Fibroblast of gingiva (primary cell): Measurements from ENCODE around the gene QKI.

Source experiments
- DNase-seq: peaks from one replicate; pipeline ENCODE4 v3.0.0-alpha.2; 2011; ENCODE audit warnings: low read depth

QKI gene

GRCh38 chr6:163620101-163620500 lies 205.6 kb downstream of the QKI start:
- no peak for DNase-seq

DNA sequence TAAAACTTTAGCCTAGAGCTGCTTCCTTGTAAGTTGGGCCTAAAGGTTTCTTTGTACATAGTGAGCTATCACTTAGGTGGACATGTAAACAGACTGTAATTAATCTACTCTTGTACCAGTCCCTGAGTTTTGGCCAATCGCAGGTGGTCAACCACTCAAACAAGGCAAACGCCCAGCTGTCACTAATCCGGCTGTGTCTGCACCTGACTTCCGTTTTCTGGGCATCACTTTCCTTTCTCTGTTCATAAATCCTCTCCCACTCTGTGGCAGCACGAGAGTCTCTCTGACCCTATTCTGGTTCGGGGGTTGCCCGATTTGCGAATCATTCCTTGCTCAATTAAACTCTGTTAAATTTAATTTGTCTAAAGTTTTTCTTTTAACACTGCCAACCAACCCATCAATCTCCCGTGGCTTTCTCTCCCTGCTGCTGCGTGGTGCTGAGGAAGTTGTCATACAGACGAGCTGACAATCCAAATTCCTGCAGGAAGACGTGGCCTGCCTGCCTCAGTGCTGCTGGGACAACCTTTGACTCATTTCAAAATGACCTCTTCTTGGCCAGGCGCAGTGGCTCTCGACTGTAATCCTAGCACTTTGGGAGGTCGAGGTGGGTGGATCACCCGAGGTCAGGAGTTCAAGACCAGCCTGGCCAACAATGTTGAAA lies 206.3 kb downstream of the QKI start:
- DNase-seq, result no peak

- DNase-seq, result no peak
Observed at GRCh38 chr6:163625265-163625664, 210.7 kb downstream of the QKI start.

DNA sequence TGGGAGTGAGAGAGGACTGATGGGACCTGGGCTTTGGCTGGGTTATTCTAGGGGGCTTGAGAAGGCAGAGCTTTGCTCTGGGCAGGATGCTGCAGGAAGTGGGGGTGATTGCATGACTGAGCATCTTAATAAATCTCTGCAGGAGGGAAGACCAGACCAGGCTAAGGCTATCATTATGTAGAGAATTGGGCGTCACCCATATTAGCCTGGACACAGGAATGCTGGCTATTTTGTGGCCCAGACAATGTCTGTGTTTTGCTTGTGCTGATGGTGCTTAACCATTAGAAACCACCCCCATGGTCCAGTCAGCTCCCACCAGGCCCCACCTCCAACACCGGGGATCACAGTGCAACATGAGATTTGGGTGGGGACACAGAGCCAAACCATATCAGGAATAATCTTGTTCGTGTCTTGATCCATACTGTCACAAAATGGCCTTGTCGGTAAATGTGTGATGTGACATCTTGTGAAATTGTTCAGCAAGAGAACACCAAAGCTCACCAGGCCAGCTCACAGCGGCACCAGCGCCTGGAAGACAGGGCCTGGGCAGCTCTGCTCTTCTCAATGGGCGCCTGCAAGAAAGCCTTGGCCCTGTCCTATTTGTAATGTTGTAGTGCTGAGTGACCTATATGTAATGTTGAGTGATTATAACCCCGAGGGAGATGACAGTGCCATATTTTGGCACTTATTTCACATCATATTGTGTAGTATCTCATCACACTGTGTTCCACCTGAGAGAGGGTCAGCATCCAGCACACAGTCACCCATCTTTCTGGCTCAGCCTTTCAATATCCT lies 211.8 kb downstream of the QKI start:
- DNase-seq, result no peak

DNA sequence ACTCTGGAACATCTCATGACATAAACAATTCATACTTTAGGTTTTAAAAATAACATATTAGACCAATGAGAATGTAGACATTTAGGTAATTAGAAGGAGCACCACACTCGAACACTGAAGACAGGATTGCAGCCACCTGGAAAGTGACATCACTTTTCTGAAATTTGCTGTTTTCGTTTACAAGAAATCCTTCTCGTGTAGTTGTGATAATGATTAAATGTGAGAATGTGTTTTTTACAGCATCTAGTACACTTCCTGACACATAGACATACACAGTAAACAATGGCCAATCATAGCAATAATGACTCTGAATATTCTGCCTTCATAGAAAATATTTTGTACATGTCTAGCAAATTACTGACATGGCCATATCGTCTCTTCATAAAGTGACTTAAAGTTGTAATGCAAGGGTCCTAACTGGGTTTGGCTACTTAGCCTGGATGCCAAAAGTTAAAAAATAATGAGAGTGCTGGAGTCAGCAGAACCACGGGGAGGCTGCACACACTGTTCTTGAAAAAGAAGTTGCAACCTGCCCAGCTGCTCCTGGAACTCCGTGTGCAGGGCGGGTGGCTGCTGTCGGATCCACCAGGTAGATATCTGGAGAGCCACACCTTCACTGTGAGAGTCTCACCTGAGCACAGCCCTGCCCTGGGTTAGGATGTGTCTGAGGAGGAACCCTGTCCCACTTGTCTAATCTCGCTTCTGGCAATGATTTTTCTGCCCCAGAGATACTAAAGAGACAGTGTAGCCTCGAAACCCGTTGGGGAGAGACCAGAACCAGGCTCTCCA lies 212.9 kb downstream of the QKI start:
- DNase-seq, result no peak
